Measurements from ENCODE around the gene FAAP20. TPM values are rescaled to one million over a fixed set of nuclear protein-coding genes. Genes with fewer than 3 reads are reported as not detected.
A peak's percentile ranks its signal among the peaks of the same experiment; 100 is the strongest.

The FAAP20 gene
- total and polyA plus RNA-seq, 12 donors: 2.7 to 185 (median 62.0) TPM

DNA sequence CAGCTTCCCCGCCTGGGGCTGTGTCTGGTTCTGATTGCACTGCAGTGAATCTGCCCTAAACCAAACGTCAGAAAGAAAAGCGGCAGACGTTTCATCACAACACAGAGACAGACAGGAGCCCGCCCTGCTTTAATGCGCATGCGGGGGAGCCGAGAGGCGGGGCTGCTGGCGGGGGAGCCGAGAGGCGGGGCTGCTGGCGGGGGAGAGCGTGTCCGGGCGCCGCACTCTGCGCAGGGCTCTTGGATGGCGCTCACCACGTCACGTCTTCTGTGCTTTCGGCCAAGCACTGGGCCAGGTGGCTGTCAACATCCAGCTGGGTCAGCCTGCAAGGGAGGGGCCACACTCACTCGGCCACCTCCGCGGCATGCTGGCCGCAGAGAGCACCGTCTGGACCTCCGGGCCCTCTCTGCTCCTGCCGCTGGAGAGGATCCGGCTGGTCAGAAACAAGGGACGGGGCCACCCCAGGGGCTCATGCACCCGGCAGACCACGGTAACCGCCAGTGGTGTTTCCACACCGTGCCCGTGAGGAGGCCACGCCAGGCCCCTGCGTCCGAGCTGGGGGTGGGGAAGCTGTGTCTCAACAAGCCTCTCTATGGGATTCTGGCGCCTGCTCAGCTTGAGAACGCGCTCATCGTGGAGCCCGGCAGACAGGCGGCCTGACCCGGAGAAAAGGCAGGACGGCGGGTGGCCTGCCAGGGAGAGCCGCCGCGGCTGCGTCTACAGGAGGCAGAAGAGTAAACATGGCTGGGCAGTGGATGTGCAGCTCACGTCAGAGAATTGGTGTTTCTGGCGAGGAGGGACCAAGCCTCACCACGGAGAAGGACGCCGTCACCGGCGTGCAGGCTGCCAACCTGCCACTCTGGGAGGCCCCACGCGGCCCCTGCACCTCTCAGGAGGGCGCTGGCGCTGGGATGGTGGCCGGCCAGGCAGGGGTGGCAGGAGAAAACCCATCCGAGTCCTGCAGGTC is 4.8 kb downstream of the FAAP20 start:
- TF ChIP-seq, protein P1, sequence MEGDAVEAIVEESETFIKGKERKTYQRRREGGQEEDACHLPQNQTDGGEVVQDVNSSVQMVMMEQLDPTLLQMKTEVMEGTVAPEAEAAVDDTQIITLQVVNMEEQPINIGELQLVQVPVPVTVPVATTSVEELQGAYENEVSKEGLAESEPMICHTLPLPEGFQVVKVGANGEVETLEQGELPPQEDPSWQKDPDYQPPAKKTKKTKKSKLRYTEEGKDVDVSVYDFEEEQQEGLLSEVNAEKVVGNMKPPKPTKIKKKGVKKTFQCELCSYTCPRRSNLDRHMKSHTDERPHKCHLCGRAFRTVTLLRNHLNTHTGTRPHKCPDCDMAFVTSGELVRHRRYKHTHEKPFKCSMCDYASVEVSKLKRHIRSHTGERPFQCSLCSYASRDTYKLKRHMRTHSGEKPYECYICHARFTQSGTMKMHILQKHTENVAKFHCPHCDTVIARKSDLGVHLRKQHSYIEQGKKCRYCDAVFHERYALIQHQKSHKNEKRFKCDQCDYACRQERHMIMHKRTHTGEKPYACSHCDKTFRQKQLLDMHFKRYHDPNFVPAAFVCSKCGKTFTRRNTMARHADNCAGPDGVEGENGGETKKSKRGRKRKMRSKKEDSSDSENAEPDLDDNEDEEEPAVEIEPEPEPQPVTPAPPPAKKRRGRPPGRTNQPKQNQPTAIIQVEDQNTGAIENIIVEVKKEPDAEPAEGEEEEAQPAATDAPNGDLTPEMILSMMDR (IDR thresholded peaks at IDR 0.05): no peak
- TF ChIP-seq POLR2A (IDR thresholded peaks at IDR 0.05): peak; percentile 83 to 94
- intact Hi-C loops (cut with DNase I): loop anchor here in 1 of 2 donors (10.0 kb wide), 1 partner anchor 355 kb away; no protein-coding TSS in a partner anchor
- no peaks in the 10 kb centered on the region for H3K36me3 ChIP-seq (replicated peaks in 1 of 2)
- 9 to 26% (median 20%) methylated on average over 22 to 65 of the region's 65 CpGs for WGBS, 4 donors
- no peaks in the 10 kb centered on the region for H3K9me3 ChIP-seq (replicated peaks in 1 of 3)
- peaks cover 14 to 45% of the 10 kb centered on the region in 2 donors for H3K4me1 ChIP-seq (replicated peaks in 1 of 2)
- DNase-seq: peak; percentile 96 to 98 (median 98)
- H3K4me3 ChIP-seq: peak overlapping the region in 2 of 4 donors; percentile 24 to 51
- no peaks in the 10 kb centered on the region for H3K27me3 ChIP-seq
- peak overlapping the region; percentile 80 to 97 (median 94) for H3K27ac ChIP-seq

DNA sequence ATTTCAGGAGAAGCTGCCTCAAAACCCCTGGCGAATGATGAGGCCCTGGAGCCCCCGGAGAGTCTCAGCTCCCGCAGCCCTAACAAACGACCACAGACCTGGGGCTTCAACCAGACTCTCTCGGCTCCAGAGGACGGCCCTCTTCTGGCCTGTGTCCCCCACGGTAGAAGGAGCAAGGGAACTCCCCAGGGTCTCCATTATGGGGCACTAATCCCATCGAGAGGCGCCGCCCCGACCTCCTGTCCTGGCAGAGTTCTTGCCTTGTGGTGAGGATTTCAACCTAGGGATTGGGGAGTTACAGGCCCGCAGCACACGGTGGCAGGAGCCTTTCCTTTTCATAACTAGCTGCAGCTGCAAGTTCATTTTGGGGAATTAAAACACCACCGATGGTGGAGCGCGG is 6.2 kb downstream of the FAAP20 start:
- WGBS, 4 donors: 89 to 98% (median 94%) methylated on average over 8 to 16 of the region's 16 CpGs
- peak in 1 of 7 donors; percentile 17 for DNase-seq
- no peaks in the 10 kb centered on the region for H3K9me3 ChIP-seq (replicated peaks in 1 of 3)
- TF ChIP-seq, protein P1 (IDR thresholded peaks at IDR 0.05): no peak
- TF ChIP-seq POLR2A (IDR thresholded peaks at IDR 0.05): no peak
- H3K27ac ChIP-seq: no peak overlapping the region
- intact Hi-C loops (cut with DNase I): no loop called here
- H3K4me3 ChIP-seq: no peak overlapping the region
- no peaks in the 10 kb centered on the region for H3K36me3 ChIP-seq (replicated peaks in 1 of 2)
- no peaks in the 10 kb centered on the region for H3K27me3 ChIP-seq
- H3K4me1 ChIP-seq (replicated peaks in 1 of 2): peaks cover 14 to 38% of the 10 kb centered on the region in 2 donors

DNA sequence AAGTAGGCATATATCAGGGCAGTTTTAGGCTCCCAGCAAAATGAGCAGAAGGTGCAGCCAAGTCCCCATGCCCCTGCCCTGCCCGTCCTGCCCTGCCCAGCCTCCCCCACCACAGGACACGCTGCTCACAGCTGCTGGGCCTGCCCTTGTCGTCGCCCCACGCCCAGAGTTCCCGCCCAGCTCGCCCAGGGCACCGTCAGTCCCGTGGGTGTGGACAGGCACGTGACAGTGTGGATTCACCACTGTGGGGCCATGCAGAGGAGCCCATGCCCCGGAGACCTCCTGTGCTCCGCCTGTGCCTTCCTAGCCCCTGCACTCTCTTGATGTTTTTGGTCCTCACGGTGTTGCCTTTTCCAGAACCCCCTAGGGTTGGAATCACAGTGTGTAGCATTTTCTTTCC is 7.0 kb downstream of the FAAP20 start:
- peaks cover 14 to 31% of the 10 kb centered on the region in 2 donors for H3K4me1 ChIP-seq (replicated peaks in 1 of 2)
- no peak for TF ChIP-seq POLR2A (IDR thresholded peaks at IDR 0.05)
- H3K36me3 ChIP-seq (replicated peaks in 1 of 2): no peaks in the 10 kb centered on the region
- WGBS, 4 donors: 80 to 89% (median 85%) methylated on average over 8 to 13 of the region's 13 CpGs
- H3K27me3 ChIP-seq: no peaks in the 10 kb centered on the region
- intact Hi-C loops (cut with DNase I): no loop called here
- no peak for DNase-seq
- H3K9me3 ChIP-seq (replicated peaks in 1 of 3): no peaks in the 10 kb centered on the region
- no peak overlapping the region for H3K27ac ChIP-seq
- no peak overlapping the region for H3K4me3 ChIP-seq

DNA sequence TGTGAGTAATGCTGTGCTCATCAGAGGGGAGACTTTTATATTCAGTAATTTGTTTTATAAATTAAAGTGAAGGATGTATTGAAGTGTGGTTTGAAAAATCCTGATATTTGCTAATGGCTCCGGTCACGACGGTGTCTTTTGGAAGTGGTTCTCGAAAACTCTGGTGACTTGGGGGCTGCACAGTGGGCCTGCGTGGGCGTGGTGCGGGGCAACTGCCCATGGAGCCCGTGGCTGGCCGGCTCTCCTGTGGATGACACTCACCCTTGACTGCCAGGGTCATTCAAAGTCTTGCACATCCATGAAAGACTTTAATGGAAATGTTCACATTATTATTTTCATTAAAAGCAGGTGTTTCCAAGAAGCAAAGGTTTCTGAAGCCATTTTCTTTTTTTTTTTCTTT is 7.7 kb downstream of the FAAP20 start:
- TF ChIP-seq, protein P1 (IDR thresholded peaks at IDR 0.05): no peak
- TF ChIP-seq POLR2A (IDR thresholded peaks at IDR 0.05): no peak
- Histone ChIP-seq H3K36me3 (replicated peaks in 1 of 2) (no peaks in the 10 kb centered on the region), H3K27me3 (no peaks in the 10 kb centered on the region), H3K9me3 (replicated peaks in 1 of 3) (no peaks in the 10 kb centered on the region), H3K4me3 (no peak overlapping the region), H3K27ac (no peak overlapping the region), H3K4me1 (replicated peaks in 1 of 2) (peaks cover 14 to 24% of the 10 kb centered on the region in 2 donors)
- intact Hi-C loops (cut with DNase I): no loop called here
- DNase-seq: peak in 1 of 7 donors; percentile 14
- WGBS, 4 donors: 70 to 88% (median 79%) methylated on average over 5 to 9 of the region's 9 CpGs
